ENCODE results near the gene RNF166.

Gene RNF166

DNA sequence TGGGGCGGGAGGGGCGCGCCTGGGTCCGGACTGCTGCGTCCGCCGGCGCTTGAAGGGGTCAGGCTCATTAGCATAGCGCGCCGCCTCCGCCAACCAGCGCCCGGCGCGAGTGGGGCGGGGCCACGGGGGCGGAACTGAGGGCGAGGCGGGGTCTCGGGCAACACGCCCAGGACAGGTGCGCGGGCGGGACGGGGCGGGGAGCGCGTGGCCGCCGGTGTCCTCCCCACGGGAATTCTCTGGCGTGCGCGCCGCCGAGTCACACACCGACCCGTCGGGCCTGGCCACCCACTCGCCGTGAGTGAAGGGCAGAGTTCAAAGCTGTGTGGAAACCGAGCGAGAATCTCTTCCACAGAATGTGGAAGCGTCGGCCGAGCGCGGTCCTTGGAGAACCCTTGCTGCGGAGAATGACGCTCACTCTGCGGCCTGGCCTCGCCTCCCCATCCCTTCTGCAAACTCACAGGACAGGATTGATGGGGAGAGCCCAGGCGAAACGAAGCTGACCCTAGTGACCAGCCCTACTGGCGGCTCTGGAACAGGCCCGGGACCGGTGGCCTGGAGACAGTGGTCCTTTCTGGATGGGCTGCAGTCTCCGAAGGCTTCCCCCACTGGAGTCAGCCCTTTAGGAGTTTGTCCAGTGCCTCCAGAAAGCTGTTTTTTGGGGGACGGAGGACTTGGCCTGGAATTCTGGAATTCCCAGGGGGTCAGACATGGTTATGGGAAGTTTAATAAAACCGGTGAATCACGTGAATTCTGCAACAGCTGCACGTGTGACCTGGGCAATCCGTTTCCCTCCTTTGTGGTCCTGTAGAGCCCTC is 19.6 kb downstream of the RNF166 start, which contains the start of gene SNAI3:
Gene SNAI3, minus strand, starts transcription at position 69 of the 815 bp plus-strand sequence. CDS start 101 bp downstream, outside the sequence.
- H3K4me3 ChIP-seq (replicated peaks in 1 of 2; ENCODE audit: low read depth in 2 of 2, low read length in 2 of 2): peak within 1 kb of the TSS; percentile 43 to 50
- peak; percentile 39 to 51 for DNase-seq (ENCODE audit: low read depth in 2 of 2)
- no peak for TF ChIP-seq CTCF (IDR thresholded peaks at IDR 0.05; ENCODE audit: low read depth, low read length)

DNA sequence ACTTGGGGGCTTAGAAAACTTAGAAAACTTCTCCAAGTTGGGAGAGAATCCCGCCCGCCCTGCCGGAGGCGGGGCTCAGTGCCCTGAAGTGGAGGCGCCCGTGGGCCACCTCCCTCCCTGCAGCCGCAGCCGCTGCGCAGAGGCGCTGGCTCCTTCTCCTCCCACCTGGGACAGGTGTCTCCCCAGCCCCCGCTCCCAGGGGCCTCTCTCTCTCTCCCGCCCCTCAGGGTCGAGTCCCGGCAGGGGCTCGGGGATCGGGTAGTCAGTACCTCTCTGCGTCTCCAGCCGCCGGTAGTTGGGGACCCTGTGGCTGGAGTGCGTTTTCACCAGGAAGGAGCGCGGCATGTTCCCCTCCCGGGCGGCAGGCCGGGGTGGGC is 20.2 kb downstream of the RNF166 start:
- peak overlapping the region; percentile 43 to 50 for H3K4me3 ChIP-seq (replicated peaks in 1 of 2; ENCODE audit: low read depth in 2 of 2, low read length in 2 of 2)
- no peak for DNase-seq (ENCODE audit: low read depth in 2 of 2)
- no peak for TF ChIP-seq CTCF (IDR thresholded peaks at IDR 0.05; ENCODE audit: low read depth, low read length)

DNA sequence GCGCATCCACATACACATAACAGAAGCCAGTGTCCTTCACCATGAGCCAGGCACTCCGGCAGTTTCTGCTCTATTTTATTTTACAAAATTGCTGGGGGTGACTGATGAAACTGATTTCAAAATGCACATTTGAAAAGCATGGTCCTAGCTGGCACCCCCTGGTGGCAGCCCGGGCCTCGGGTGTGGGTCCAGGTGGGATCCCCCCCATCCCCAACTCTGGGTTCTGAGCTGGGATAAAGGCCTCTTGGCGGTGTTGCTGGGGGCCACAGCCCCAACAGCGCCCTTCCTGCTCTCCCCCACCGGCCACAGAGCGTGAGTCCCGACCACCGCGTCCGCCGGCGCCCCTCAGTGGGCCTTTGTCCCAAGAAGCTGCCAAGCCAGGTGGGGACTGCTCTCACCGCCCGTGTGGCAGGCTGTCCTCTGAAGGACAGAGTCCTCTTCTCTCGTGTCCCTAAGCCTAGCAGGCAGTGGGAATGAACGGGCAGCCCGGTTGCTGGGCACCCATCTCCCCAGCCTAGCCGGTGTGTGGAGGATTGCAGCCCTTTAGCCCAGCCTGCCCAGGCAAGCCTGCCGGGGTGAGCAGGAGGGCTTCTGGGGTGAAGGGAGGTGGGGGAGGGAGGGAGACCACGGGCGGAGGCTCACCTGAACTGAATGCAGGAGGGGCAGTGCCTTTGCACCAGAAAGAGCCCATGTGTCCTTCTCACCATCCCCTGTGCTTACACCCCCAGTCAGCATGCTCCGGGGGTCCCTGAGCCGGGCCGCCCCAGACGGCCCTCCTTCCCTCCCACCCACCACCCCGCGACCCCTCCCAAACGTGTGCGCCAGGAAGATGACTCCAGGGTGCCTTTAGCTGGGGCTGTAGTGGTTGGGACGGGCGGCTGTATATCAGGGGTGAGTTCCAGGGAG is 20.8 kb downstream of the RNF166 start:
- TF ChIP-seq CTCF (IDR thresholded peaks at IDR 0.05; ENCODE audit: low read depth, low read length): peak; percentile 87
- peak; percentile 59 to 68 for DNase-seq (ENCODE audit: low read depth in 2 of 2)
- H3K4me3 ChIP-seq (replicated peaks in 1 of 2; ENCODE audit: low read depth in 2 of 2, low read length in 2 of 2): peak overlapping the region in 1 of 2 donors; percentile 50

GRCh38 chr16:88684569-88685155 is 21.5 kb downstream of the RNF166 start:
- no peak for DNase-seq (ENCODE audit: low read depth in 2 of 2)
- no peak overlapping the region for H3K4me3 ChIP-seq (replicated peaks in 1 of 2; ENCODE audit: low read depth in 2 of 2, low read length in 2 of 2)
- TF ChIP-seq CTCF (IDR thresholded peaks at IDR 0.05; ENCODE audit: low read depth, low read length): no peak

GRCh38 chr16:88681709-88682451 is 24.3 kb downstream of the RNF166 start:
- DNase-seq (ENCODE audit: low read depth in 2 of 2): no peak
- no peak overlapping the region for H3K4me3 ChIP-seq (replicated peaks in 1 of 2; ENCODE audit: low read depth in 2 of 2, low read length in 2 of 2)

More at GRCh38 chr16:88681709-88682451, 24.3 kb downstream of the RNF166 start:
- TF ChIP-seq CTCF (IDR thresholded peaks at IDR 0.05; ENCODE audit: low read depth, low read length): no peak
